K562 (cell line): ENCODE results near the gene GBA2. TPM values are rescaled to one million over a fixed set of nuclear protein-coding genes. Genes with fewer than 3 reads are reported as not detected.

ENCODE experiments used
- ATAC-seq: fragments of 200-7000 bp; cut with Tn5 transposase; 3 replicates; pipeline ENCODE4 v1.9.1; 2020; ENCODE audit warnings: moderate library complexity
- BruUV-seq: library from RNA; stranded (reverse); fragments of 400-500 nt; replicated peaks from 2 replicates; lab custom pipeline; 2021; lab: Mats Ljungman, UMichigan
- CTCF ChIA-PET: fragments of 300-600 bp; formaldehyde crosslinking; extraction: SDS; loops from one replicate; lab custom pipeline; 2021; ENCODE audit warnings: low intra/inter-chr PET ratio; lab: Yijun Ruan, JAX
- POLR2A ChIA-PET: fragments of 300-600, 350-650 bp; sonication (Branson Sonifier 250); formaldehyde crosslinking; extraction: SDS; loops from one replicate; lab custom pipeline; 2021; ENCODE audit warnings: antibody characterized with exemption, inconsistent platforms; lab: Yijun Ruan, JAX
- DNase-seq, 4 experiments: peaks; one replicate each; pipeline versions ENCODE4 v3.0.0 to v3.0.0-alpha.2; 2011 to 2018; ENCODE audit warnings: low spot score in 3 of 4, mixed read lengths in 3 of 4; ENCODE audit errors: extremely low read depth in 1 of 4
- FAIRE-seq: peaks from 2 replicates; lab custom pipeline; 2011; peaks lifted over from hg19 to GRCh38; lab: Jason Lieb, UNC
- H2AFZ ChIP-seq: 2 replicates; pipeline ENCODE4 v1.6.0; 2011; ENCODE audit warnings: low read depth, low read length, control low read depth, inconsistent platforms
- H3K27ac ChIP-seq: fragments of 200-600 bp; 3 replicates; pipeline ENCODE4 v1.8.0; 2011; ENCODE audit warnings: low read depth, mild to moderate bottlenecking, control low read depth, inconsistent platforms, low read length, moderate library complexity, mixed read lengths; ENCODE audit errors: extremely low read depth
- H3K27me3 ChIP-seq, 2 experiments: fragments of 300-600 bp in 1 of 2; 2 replicates in 1 of 2; 3 replicates in 1 of 2; pipeline versions ENCODE4 v1.6.0 to v1.8.0; 2011; ENCODE audit warnings: inconsistent platforms in 2 of 2, low read length in 2 of 2, mild to moderate bottlenecking in 1 of 2, mixed read lengths in 1 of 2, moderate library complexity in 1 of 2; ENCODE audit not compliant: control insufficient read depth in 2 of 2, insufficient read depth in 2 of 2
- H3K36me3 ChIP-seq: fragments of 300-600 bp; 3 replicates; pipeline ENCODE4 v1.8.0; 2011; ENCODE audit warnings: mild to moderate bottlenecking, low read length, inconsistent platforms; ENCODE audit not compliant: control insufficient read depth, insufficient read depth
- H3K4me1 ChIP-seq, 2 experiments: fragments of 200-600 bp in 1 of 2; replicated peaks in 1 of 2; 2 replicates in 1 of 2; 3 replicates in 1 of 2; pipeline versions ENCODE4 v1.5.1 to v1.8.0; 2011; ENCODE audit warnings: inconsistent platforms in 2 of 2, low read length in 2 of 2, mild to moderate bottlenecking in 1 of 2, mixed read lengths in 1 of 2, moderate library complexity in 1 of 2; ENCODE audit not compliant: control insufficient read depth in 2 of 2, insufficient read depth in 2 of 2
- H3K4me2 ChIP-seq: 2 replicates; pipeline ENCODE4 v1.6.1; 2011; ENCODE audit warnings: low read length, control low read depth, inconsistent platforms, mixed read lengths; ENCODE audit not compliant: insufficient read depth
- H3K4me3 ChIP-seq: fragments of 200-600 bp; sonication (generic), shearing (Covaris generic); 2 replicates; pipeline ENCODE4 v1.5.1; 2016; ENCODE audit warnings: control low read depth, inconsistent platforms
- H3K79me2 ChIP-seq: fragments of 200-600 bp; 3 replicates; pipeline ENCODE4 v1.8.0; 2011; ENCODE audit warnings: low read length, inconsistent platforms; ENCODE audit not compliant: control insufficient read depth, insufficient read depth
- H3K9ac ChIP-seq, 2 experiments: 2 replicates each; pipeline versions ENCODE4 v1.6.0 to v1.6.1; 2011; ENCODE audit warnings: low read depth in 2 of 2, low read length in 2 of 2, control low read depth in 1 of 2, inconsistent platforms in 1 of 2, mild to moderate bottlenecking in 1 of 2, mixed read lengths in 1 of 2; ENCODE audit not compliant: insufficient read depth in 1 of 2
- H3K9me1 ChIP-seq: one replicate; pipeline ENCODE4 v1.6.0; 2011; ENCODE audit warnings: inconsistent platforms, mild to moderate bottlenecking, low read length, moderate library complexity; ENCODE audit not compliant: control insufficient read depth, insufficient read depth
- H3K9me3 ChIP-seq: replicated peaks from 2 replicates; pipeline ENCODE4 v1.5.1; 2011; ENCODE audit warnings: low read depth, low read length, inconsistent platforms; ENCODE audit not compliant: control insufficient read depth, insufficient read depth
- H4K20me1 ChIP-seq: replicated peaks from 2 replicates; pipeline ENCODE4 v1.6.1; 2011; ENCODE audit warnings: low read length, inconsistent platforms, mixed read lengths; ENCODE audit not compliant: control insufficient read depth, insufficient read depth
- EZH2 ChIP-seq: IDR thresholded peaks from 2 replicates; pipeline ENCODE4 v1.6.1; 2012; ENCODE audit warnings: low read depth, mild to moderate bottlenecking, inconsistent platforms, low read length, borderline replicate concordance
- GTF2E2 ChIP-seq: fragments of 200-800 bp; sonication (Bioruptor generic); IDR thresholded peaks from 2 replicates; pipeline ENCODE4 v1.6.1; 2016; ENCODE audit warnings: missing genetic modification characterization, missing compliant biosample characterization
- KAT8 ChIP-seq: fragments of 450-650 bp; IDR thresholded peaks from 2 replicates; pipeline ENCODE4 v1.6.1; 2016; ENCODE audit warnings: low read depth, mild to moderate bottlenecking
- KLF6 ChIP-seq: fragments of 250-450 bp; sonication (Bioruptor Pico); IDR thresholded peaks from 2 replicates; pipeline ENCODE4 v1.4.0; 2020; ENCODE audit warnings: mild to moderate bottlenecking, moderate library complexity, borderline replicate concordance
- NEUROD1 ChIP-seq: fragments of 150-350 bp; IDR thresholded peaks from 2 replicates; pipeline ENCODE4 v1.6.1; 2014; ENCODE audit warnings: borderline replicate concordance, low read length, low read depth; ENCODE audit not compliant: partially characterized antibody
- NFE2L1 ChIP-seq: fragments of 450-650 bp; IDR thresholded peaks from 2 replicates; pipeline ENCODE4 v1.6.1; 2016; ENCODE audit warnings: missing genetic modification characterization, low read depth, mild to moderate bottlenecking, missing compliant biosample characterization, moderate library complexity, borderline replicate concordance
- NUFIP1 ChIP-seq: fragments of 450-650 bp; IDR thresholded peaks from 2 replicates; pipeline ENCODE4 v1.6.1; 2018; ENCODE audit not compliant: partially characterized antibody
- PTBP1 ChIP-seq: fragments of 200-400 bp; formaldehyde crosslinking; IDR thresholded peaks from 2 replicates; pipeline ENCODE4 v1.6.1; 2017; ENCODE audit warnings: low read depth, low read length
- RBM22 ChIP-seq: fragments of 200-400 bp; formaldehyde crosslinking; IDR thresholded peaks from 2 replicates; pipeline ENCODE4 v1.6.1; 2018; ENCODE audit warnings: low read length, low read depth; ENCODE audit not compliant: poor library complexity, severe bottlenecking
- RFX1 ChIP-seq: fragments of 450-650 bp; IDR thresholded peaks from 2 replicates; pipeline ENCODE4 v1.6.1; 2016; ENCODE audit warnings: mild to moderate bottlenecking, moderate library complexity
- ZBTB43 ChIP-seq: sonication (generic); formaldehyde crosslinking; IDR thresholded peaks from 2 replicates; pipeline ENCODE4 v1.8.0; 2023; ENCODE audit warnings: mild to moderate bottlenecking, missing genetic modification reagents
- ZBTB9 ChIP-seq: fragments of 450-650 bp; formaldehyde crosslinking; IDR thresholded peaks from 2 replicates; pipeline ENCODE4 v1.4.0; 2020; ENCODE audit warnings: mild to moderate bottlenecking, moderate library complexity
- ZNF695 ChIP-seq: fragments of 450-650 bp; formaldehyde crosslinking; IDR thresholded peaks from 2 replicates; pipeline ENCODE4 v1.4.0; 2020; ENCODE audit warnings: mild to moderate bottlenecking, moderate library complexity
- ZNF740 ChIP-seq, 3 experiments: fragments of 200-800 bp in 1 of 3; sonication (Bioruptor generic) in 1 of 3; sonication (generic) in 1 of 3; formaldehyde crosslinking in 1 of 3; IDR thresholded peaks; 2 replicates each; pipeline versions ENCODE4 v1.6.1 to v1.8.0; 2016 to 2022; ENCODE audit warnings: mild to moderate bottlenecking in 2 of 3, missing compliant biosample characterization in 2 of 3, missing genetic modification characterization in 2 of 3, missing genetic modification reagents in 1 of 3
- WGBS: fragments of 100-300 bp; shearing (Covaris generic); methylation state at CpG from one replicate; pipeline ENCODE4 v1.1.6; 2016; ENCODE audit warnings: low coverage, mixed read lengths; ENCODE audit not compliant: insufficient coverage; ENCODE audit errors: missing lambda C conversion rate; 5-methylcytosine and 5-hydroxymethylcytosine counted together
- in situ Hi-C: fragments of 300-500 bp; cut with MboI; formaldehyde crosslinking; loops from 4 replicates; pipeline ENCODE4 v1.15.0; 2018; ENCODE audit warnings: inconsistent platforms, mixed read lengths
- intact Hi-C: fragments of 100-400 bp; cut with micrococcal nuclease; formaldehyde crosslinking; loops from 2 replicates; pipeline ENCODE4 v1.14.2; 2022
- polyA plus RNA-seq, 8 experiments: library from polyadenylated mRNA; depleted of rRNA in 4 of 8; stranded (reverse) in 5 of 8; unstranded in 3 of 8; fragments of >200 nt; fragmentation: Nextera tagmentation in 2 of 8; fragmentation: Illumina TruSeq in 1 of 8; extraction: Ambion mirVana in 2 of 8; extraction: Trizol in 1 of 8; gene quantifications; 2 replicates each; pipeline versions ENCODE4 v1.2.1 to v1.2.3, GENCODE V29; 2011 to 2014; ENCODE audit warnings: inconsistent platforms in 1 of 8, missing spikeins in 1 of 8
- total RNA-seq, 7 experiments: library from RNA; depleted of rRNA in 6 of 7; stranded (reverse); fragments of >200 nt in 6 of 7; fragmentation: Illumina TruSeq in 2 of 7; extraction: Trizol in 2 of 7; gene quantifications; 2 replicates each; pipeline versions ENCODE4 v1.2.1 to v1.2.3, GENCODE V29; 2011 to 2021; ENCODE audit warnings: low replicate concordance in 1 of 7

Gene GBA2
- total and polyA plus RNA-seq, 9 of the 15 experiments (the other 6 are each of a cell fraction or from before 2014, with no cell fraction given), result 14.1 to 60.4 (median 32.1) TPM

- no peak for FAIRE-seq
- CTCF ChIA-PET, result no interaction called here
- no peak overlapping the region for H3K9ac ChIP-seq
These were observed 49.0 kb downstream of the GBA2 start for GRCh38 chr9:35700031-35700430.

GRCh38 chr9:35698231-35698630, 50.8 kb downstream of the GBA2 start:
- Histone ChIP-seq H3K9me1 (no peaks in the 10 kb centered on the region), H3K9ac (no peak overlapping the region), H3K4me3 (no peak overlapping the region), H3K36me3 (peaks cover 74% of the 10 kb centered on the region), H3K4me1 (no peaks in the 10 kb centered on the region; a peak in 2 of 5 replicates), H2AFZ (no peak overlapping the region), H4K20me1 (no peaks in the 10 kb centered on the region), H3K4me2 (no peak overlapping the region), H3K9me3 (no peaks in the 10 kb centered on the region), H3K27ac (no peak overlapping the region), H3K27me3 (no peaks in the 10 kb centered on the region), H3K79me2 (no peaks in the 10 kb centered on the region)
- intact Hi-C loops (loop anchor here (5.0 kb wide), 1 partner anchor 41 kb away; the partner anchor contains the start of genes CCDC107 and RMRP), in situ Hi-C loops (no loop called here)
- 89% methylated on average over 5 of the region's 5 CpGs for WGBS
- FAIRE-seq (no peak), DNase-seq (no peak), ATAC-seq (no peak)
- POLR2A ChIA-PET, result no interaction called here
- CTCF ChIA-PET, result no interaction called here
- BruUV-seq, result no TSS peak
- TF ChIP-seq PTBP1 (no peak), KAT8 (no peak), ZNF740 (CRISPR knock-in tag; IDR thresholded peaks at IDR 0.05) (no peak), ZNF740 (tag; IDR thresholded peaks at IDR 0.05) (no peak), NEUROD1 (no peak), ZNF695 (CRISPR knock-in tag) (no peak), GTF2E2 (tag) (no peak), ZBTB9 (no peak), NUFIP1 (no peak), ZBTB43 (CRISPR knock-in tag) (no peak), EZH2 (no peak), NFE2L1 (no peak)

More at GRCh38 chr9:35700031-35700430, 49.0 kb downstream of the GBA2 start:
- intact Hi-C loops, result no loop called here
- H3K27ac ChIP-seq, result no peak overlapping the region
- WGBS, result 96% methylated on average over 8 of the region's 11 CpGs
- no peak overlapping the region for H3K4me2 ChIP-seq
- in situ Hi-C loops, result no loop called here
- no peak overlapping the region for H2AFZ ChIP-seq
- no peak for TF ChIP-seq KLF6
- no peak for TF ChIP-seq RBM22
- peak; percentile 62 for TF ChIP-seq RFX1
- TF ChIP-seq, all 486 proteins: peak for 1
- Histone ChIP-seq H3K9me3 (no peaks in the 10 kb centered on the region), H3K27me3 (no peaks in the 10 kb centered on the region), H3K4me1 (no peaks in the 10 kb centered on the region; a peak in 2 of 5 replicates), H4K20me1 (no peaks in the 10 kb centered on the region), H3K79me2 (no peaks in the 10 kb centered on the region), H3K36me3 (peaks cover 92% of the 10 kb centered on the region), H3K4me3 (no peak overlapping the region), H3K9me1 (no peaks in the 10 kb centered on the region)
- no TSS peak for BruUV-seq
- POLR2A ChIA-PET, result interaction anchor here (1.9 kb wide), 1 partner anchor 13 kb away, joined by 17 read pairs; no protein-coding TSS in a partner anchor
- ATAC-seq (no peak), DNase-seq (no peak)
